UCSD-AML1 (cell line): Measurements from ENCODE around the gene NOP14.
"Not testable (repeated sequence)": the region's sequence is repeated elsewhere in the genome, so short reads cannot be mapped to it uniquely, and the experiment has no call there.

Experiments
- DNase-seq: peaks from one replicate; lab custom pipeline; 2025; ENCODE audit not compliant: unreplicated experiment; lab: John Stamatoyannopoulos, UW

NOP14 gene

GRCh38 chr4:2942532-2943363 is 20.5 kb downstream of the NOP14 start:
- no peak for DNase-seq

- DNase-seq, result no peak
These were observed 21.1 kb downstream of the NOP14 start for GRCh38 chr4:2942037-2942531.

GRCh38 chr4:2941138-2942036 is 21.8 kb downstream of the NOP14 start:
- DNase-seq, result no peak

- DNase-seq, result no peak
These were observed 22.7 kb downstream of the NOP14 start for GRCh38 chr4:2940267-2941137.

- DNase-seq, result no peak
These were observed 23.6 kb downstream of the NOP14 start for GRCh38 chr4:2939383-2940243.

- DNase-seq, result no peak
These were observed 24.3 kb downstream of the NOP14 start for GRCh38 chr4:2938906-2939305.

- DNase-seq, result not testable (repeated sequence)
These were observed 24.8 kb downstream of the NOP14 start for GRCh38 chr4:2938411-2938810.

- DNase-seq, result no peak
These were observed 25.2 kb downstream of the NOP14 start for GRCh38 chr4:2937986-2938385.

- no peak for DNase-seq
These were observed 25.9 kb downstream of the NOP14 start for GRCh38 chr4:2937146-2937857.

- no peak for DNase-seq
These were observed 26.4 kb downstream of the NOP14 start for GRCh38 chr4:2936773-2937145.

- DNase-seq, result no peak
These were observed 27.2 kb downstream of the NOP14 start for GRCh38 chr4:2935762-2936743.

GRCh38 chr4:2934813-2935761 is 28.1 kb downstream of the NOP14 start:
- DNase-seq, result peak; percentile 93

- DNase-seq, result peak; percentile 50
These were observed 29.0 kb downstream of the NOP14 start for GRCh38 chr4:2934077-2934812.

- no peak for DNase-seq
These were observed 29.6 kb downstream of the NOP14 start for GRCh38 chr4:2933566-2934076.

GRCh38 chr4:2932951-2933565 is 30.1 kb downstream of the NOP14 start:
- DNase-seq, result no peak
